Ovary (tissue), 9 donors: ENCODE measurements around the gene CGB5. TPM values are rescaled to one million over a fixed set of nuclear protein-coding genes. Genes with fewer than 3 reads are reported as not detected.
"Not testable (repeated sequence)": the region's sequence is repeated elsewhere in the genome, so short reads cannot be mapped to it uniquely, and the experiment has no call there.

Source experiments
- DNase-seq, 5 donors: peaks; one replicate each; pipeline ENCODE4 v3.0.0-alpha.2; 2019 to 2020
- H3K27ac ChIP-seq, 2 donors: fragments of 200-600 bp; one replicate each; pipeline versions ENCODE4 v1.5.1 to v1.8.0; 2019 to 2022
- H3K27me3 ChIP-seq: fragments of 200-600 bp; one replicate; pipeline ENCODE4 v1.8.0; 2022
- H3K36me3 ChIP-seq: fragments of 200-600 bp; sonication (generic); one replicate; pipeline ENCODE4 v1.5.1; 2019
- H3K4me1 ChIP-seq: one replicate; pipeline ENCODE4 v1.8.1; 2013; ENCODE audit warnings: mild to moderate bottlenecking, moderate library complexity; ENCODE audit not compliant: insufficient read depth
- H3K4me3 ChIP-seq: fragments of 200-600 bp; sonication (generic); one replicate; pipeline ENCODE4 v1.5.1; 2017
- H3K9me3 ChIP-seq, 2 donors: fragments of 200-600 bp in 1 of 2; sonication (generic) in 1 of 2; one replicate each; pipeline versions ENCODE4 v1.5.1 to v1.8.1; 2013 to 2019; ENCODE audit warnings: mild to moderate bottlenecking in 1 of 2, moderate library complexity in 1 of 2
- EP300 ChIP-seq: sonication (generic); formaldehyde crosslinking; IDR thresholded peaks from one replicate; pipeline ENCODE4 v1.6.1; 2017; ENCODE audit warnings: antibody characterized with exemption
- POLR2A ChIP-seq: fragments of 450-650 bp; IDR thresholded peaks from one replicate; pipeline ENCODE4 v1.6.1; 2017; ENCODE audit warnings: antibody characterized with exemption, mild to moderate bottlenecking, moderate library complexity
- WGBS, 3 donors: extraction: QIAGEN DNeasy Blood & Tissue Kit in 1 of 3; methylation state at CpG; one replicate each; pipeline versions ENCODE4 v1.1.5 to v1.1.7; 2013 to 2017; 5-methylcytosine and 5-hydroxymethylcytosine counted together
- intact Hi-C, 4 donors: fragments of 100-400 bp; cut with DNase I; formaldehyde crosslinking; loops; one replicate each; pipeline versions ENCODE4 v1.11.0 to v1.15.1; 2022 to 2023
- polyA plus RNA-seq, 2 donors: library from polyadenylated mRNA; stranded (reverse); fragments of 200-250 nt in 1 of 2; fragments of 350-450 nt in 1 of 2; fragmentation: Illumina TruSeq in 1 of 2; extraction: RNeasy Lipid Tissue Mini Kit (QIAGEN cat#74804) in 1 of 2; gene quantifications; one replicate each; pipeline ENCODE4 v1.2.3, GENCODE V29; 2013 to 2014
- total RNA-seq, 7 donors: library from RNA; depleted of rRNA in 2 of 7; stranded (reverse); fragments of >200 nt in 2 of 7; fragmentation: NEBNext Ultra II Directional in 3 of 7; extraction: Animal tissue kit (Norgen Biotek cat#: 25700) in 3 of 7; gene quantifications; one replicate each; pipeline versions ENCODE4 v1.1.0 to v1.2.4, GENCODE V29; 2016 to 2023
- TF ChIP-seq, protein P1 (sequence below), 3 donors: fragments of 450-650 bp in 2 of 3; fragments of 200-600 bp in 1 of 3; IDR thresholded peaks; one replicate each; pipeline versions ENCODE4 v1.5.1 to v1.8.0; 2016 to 2022; ENCODE audit warnings: antibody characterized with exemption in 3 of 3, mild to moderate bottlenecking in 1 of 3
- donor health status: DM: no; HTN: no; CAD: no; lungs with moderate emphysema.
- donor health status: DM: no; HTN: no; CAD: no.
- donor health status: Bipolar disorder and iron deficiency.
- donor health status: DM: yes; HTN: yes; CAD: no.
- donor health status: DM: no; HTN: no; CAD: no.
- donor health status: DM: yes; HTN: yes; CAD: no.

CGB5 gene
- total and polyA plus RNA-seq, 9 donors: not detected

DNA sequence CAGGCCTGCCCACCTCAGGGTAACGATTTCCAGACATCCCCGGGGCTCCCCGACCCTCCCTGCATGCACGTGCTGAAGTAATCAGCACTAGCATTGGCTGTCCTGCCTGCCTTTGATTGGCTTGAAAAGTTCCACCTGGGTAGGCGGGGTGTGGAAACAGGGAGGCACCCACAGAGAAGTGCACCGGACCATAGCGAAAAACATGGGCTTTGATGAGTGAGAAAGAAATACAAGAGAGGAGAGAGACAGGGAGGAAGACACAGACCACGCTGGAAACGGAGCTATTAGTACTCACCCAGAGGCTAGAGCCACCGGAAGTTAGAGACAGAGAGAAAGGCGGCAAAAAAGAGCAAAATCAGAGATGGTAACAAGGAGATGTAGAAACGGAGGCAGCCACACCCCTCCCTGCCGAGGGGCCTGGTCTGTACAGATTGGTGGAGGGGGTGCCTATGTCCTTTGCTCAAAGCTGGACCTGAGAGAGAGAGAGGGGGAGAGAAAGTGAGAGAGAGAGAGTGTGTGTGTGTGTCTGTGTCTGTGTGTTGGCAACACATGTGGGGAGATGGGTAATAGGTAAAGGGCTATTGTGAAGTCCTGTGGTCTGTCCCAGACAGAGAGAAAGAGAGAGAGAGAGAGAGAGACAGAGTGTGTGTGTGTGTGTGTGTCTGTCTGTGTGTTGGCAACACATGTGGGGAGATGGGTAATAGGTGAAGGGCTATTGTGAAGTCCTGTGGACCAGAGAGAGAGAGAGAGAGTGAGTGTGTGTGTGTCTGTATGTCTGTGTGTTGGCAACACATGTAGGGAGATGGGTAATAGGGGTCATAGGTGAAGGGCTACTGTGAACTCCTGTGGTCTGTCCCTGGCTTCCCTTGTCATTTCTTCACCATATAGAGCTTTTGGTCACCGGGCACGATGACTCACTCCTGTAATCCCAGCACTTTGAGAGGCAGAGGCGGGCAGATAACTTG is 22.4 kb upstream of the CGB5 start:
- Histone ChIP-seq H3K4me1 (peaks cover 7% of the 10 kb centered on the region), H3K9me3 (no peaks in the 10 kb centered on the region), H3K27me3 (no peaks in the 10 kb centered on the region), H3K36me3 (no peaks in the 10 kb centered on the region), H3K4me3 (no peak overlapping the region), H3K27ac (no peak overlapping the region)
- no peak for DNase-seq
- WGBS, 3 donors: 27 to 33% (median 29%) methylated on average over 16 of the region's 16 CpGs
- intact Hi-C loops: no loop called here
- no peak for TF ChIP-seq POLR2A

DNA sequence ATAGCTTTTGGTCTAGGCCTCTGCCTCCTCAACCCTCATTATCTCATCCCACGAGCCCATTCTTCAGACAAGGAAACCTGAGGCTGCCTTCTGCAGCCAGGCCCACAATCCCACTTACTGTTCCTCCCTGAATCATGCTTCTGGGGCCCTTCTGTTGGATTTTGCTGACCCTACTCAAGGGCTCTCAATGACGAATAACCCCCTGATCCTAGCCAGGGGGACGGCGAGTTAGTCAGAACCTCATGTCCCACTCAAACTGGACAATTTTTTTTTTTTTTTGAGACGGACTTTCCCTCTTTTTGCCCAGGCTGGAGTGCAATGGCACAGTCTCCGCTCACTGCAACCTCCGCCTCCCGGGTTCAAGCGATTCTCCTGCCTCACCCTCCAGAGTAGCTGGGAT is 21.5 kb upstream of the CGB5 start:
- Histone ChIP-seq H3K9me3 (no peaks in the 10 kb centered on the region), H3K4me1 (peaks cover 7% of the 10 kb centered on the region), H3K4me3 (no peak overlapping the region), H3K27ac (no peak overlapping the region), H3K27me3 (no peaks in the 10 kb centered on the region), H3K36me3 (no peaks in the 10 kb centered on the region)
- intact Hi-C loops: no loop called here
- DNase-seq: no peak
- TF ChIP-seq POLR2A (no peak), EP300 (no peak)
- TF ChIP-seq, protein P1, sequence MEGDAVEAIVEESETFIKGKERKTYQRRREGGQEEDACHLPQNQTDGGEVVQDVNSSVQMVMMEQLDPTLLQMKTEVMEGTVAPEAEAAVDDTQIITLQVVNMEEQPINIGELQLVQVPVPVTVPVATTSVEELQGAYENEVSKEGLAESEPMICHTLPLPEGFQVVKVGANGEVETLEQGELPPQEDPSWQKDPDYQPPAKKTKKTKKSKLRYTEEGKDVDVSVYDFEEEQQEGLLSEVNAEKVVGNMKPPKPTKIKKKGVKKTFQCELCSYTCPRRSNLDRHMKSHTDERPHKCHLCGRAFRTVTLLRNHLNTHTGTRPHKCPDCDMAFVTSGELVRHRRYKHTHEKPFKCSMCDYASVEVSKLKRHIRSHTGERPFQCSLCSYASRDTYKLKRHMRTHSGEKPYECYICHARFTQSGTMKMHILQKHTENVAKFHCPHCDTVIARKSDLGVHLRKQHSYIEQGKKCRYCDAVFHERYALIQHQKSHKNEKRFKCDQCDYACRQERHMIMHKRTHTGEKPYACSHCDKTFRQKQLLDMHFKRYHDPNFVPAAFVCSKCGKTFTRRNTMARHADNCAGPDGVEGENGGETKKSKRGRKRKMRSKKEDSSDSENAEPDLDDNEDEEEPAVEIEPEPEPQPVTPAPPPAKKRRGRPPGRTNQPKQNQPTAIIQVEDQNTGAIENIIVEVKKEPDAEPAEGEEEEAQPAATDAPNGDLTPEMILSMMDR (IDR thresholded peaks at IDR 0.05): no peak
- WGBS, 3 donors: 87 to 92% (median 90%) methylated on average over 9 of the region's 9 CpGs

DNA sequence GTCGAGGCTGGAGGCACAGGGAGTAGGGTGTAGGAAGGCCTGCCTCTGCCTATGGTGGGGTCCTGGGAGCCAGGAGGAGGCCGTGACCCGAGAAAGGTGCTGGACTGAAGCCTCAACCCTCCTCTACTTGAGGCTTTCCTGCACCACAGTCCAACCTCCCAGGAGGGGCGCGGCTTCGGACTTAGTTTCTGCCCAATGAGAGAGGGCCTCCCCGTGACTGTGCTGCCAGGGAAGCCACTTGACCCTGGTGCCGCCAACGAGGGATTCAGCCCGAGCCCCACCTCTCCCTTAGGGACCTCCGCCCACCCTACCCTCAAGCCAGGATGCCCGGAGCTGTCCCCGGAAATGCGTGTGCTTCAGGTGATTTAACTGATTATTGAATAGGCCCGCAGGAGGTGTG is 19.4 kb upstream of the CGB5 start, which contains the start of gene CGB3:
Gene CGB3, minus strand, starts transcription at position 101 of the 400 bp plus-strand sequence. CDS start 362 bp downstream, outside the sequence.
- DNase-seq, H3K27me3 ChIP-seq, intact Hi-C loops, H3K27ac ChIP-seq, H3K4me1 ChIP-seq, H3K36me3 ChIP-seq, H3K9me3 ChIP-seq, H3K4me3 ChIP-seq: not testable (repeated sequence)
- WGBS, 3 donors: 63 to 79% (median 67%) methylated on average over 7 to 12 of the region's 15 CpGs

DNA sequence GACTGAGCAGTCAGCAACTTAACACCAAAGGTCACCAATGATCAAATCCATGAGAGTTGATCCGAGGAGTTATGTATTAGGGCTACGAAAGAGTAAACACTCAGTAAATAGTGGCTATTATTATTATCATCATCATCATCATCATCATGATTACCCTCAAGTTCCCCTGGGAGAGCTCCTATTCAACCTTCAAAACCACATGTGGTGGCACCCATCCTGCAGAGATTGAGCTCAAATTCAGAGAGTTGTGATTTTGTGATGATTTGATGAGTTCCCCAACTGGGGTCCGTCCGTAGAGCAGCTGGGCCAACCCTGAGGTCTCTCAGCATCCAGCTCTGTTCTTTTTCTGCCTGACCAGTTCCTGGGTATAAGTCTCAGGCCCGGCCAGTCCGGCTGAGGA is 18.6 kb upstream of the CGB5 start:
- H3K36me3 ChIP-seq, H3K9me3 ChIP-seq, H3K4me1 ChIP-seq, intact Hi-C loops, H3K27ac ChIP-seq, DNase-seq, H3K27me3 ChIP-seq, H3K4me3 ChIP-seq: not testable (repeated sequence)
- 80 to 86% (median 84%) methylated on average over 4 to 6 of the region's 6 CpGs for WGBS, 3 donors

DNA sequence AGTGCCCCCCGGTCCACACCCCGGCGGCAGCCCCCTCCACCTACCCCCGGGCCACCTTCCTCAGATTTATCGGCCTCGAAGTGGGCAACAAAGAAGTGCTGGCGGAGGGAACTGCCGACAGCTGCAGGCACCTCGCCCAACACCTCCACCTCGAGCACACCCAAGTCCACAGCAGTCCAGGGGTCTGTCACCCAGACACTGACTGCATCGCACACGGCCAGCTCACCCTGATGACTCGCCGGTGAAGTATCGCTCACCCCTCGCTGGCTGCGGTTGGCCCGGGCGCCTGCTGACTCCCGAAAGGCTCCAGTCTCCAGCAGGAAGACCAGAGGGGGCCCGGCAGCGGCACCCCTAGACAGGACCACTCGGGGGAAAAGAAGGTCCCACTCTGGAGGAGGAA is 18.0 kb upstream of the CGB5 start:
- intact Hi-C loops, H3K27ac ChIP-seq: not testable (repeated sequence)
- 75 to 79% (median 77%) methylated on average over 18 to 23 of the region's 23 CpGs for WGBS, 3 donors

DNA sequence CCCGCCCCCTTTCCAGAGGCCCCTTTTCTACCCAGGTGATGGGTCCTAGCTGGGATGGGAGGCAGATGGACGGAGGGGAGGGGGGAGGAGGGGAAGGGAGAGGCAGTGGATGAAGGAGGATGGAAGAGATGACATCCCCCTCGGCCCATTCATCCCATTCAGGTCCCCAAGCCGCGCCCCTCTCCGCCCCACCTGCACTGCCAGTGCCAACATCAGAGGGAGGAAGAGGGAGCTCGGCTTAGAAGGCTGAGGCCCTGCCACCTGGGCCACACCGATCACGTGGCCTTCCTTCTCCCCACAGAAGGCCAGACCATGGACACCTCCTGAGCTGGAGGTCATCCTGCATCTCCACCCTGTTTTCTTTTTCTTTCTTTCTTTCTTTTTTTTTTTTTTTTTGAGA is 15.0 kb upstream of the CGB5 start:
- H3K27me3 ChIP-seq, H3K36me3 ChIP-seq, H3K27ac ChIP-seq, H3K9me3 ChIP-seq, intact Hi-C loops, H3K4me3 ChIP-seq, H3K4me1 ChIP-seq, DNase-seq: not testable (repeated sequence)
- 74 to 80% (median 75%) methylated on average over 5 to 9 of the region's 9 CpGs for WGBS, 3 donors

More for the DNA sequence above, 18.0 kb upstream of the CGB5 start:
- not testable (repeated sequence) for H3K4me1 ChIP-seq, H3K9me3 ChIP-seq, H3K27me3 ChIP-seq, DNase-seq, H3K4me3 ChIP-seq, H3K36me3 ChIP-seq

DNA sequence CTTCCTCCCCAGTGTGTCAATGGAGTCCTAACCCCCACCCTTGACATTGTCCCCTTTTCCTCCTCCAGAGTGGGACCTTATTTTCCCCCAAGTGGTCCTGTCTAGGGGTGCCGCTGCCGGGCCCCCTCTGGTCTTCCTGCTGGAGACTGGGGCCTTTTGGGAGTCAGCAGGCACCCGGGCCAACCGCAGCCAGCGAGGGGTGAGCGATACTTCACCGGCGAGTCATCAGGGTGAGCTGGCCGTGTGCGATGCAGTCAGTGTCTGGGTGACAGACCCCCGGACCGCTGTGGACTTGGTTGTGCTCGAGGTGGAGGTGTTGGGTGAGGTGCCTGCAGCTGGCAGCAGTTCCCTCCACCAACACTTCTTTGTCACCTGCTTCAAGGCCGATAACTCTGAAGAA is 13.9 kb upstream of the CGB5 start:
- 81 to 84% (median 81%) methylated on average over 14 of the region's 14 CpGs for WGBS, 3 donors
- H3K36me3 ChIP-seq, intact Hi-C loops, H3K27me3 ChIP-seq, H3K4me1 ChIP-seq, H3K4me3 ChIP-seq, DNase-seq, H3K27ac ChIP-seq, H3K9me3 ChIP-seq: not testable (repeated sequence)

DNA sequence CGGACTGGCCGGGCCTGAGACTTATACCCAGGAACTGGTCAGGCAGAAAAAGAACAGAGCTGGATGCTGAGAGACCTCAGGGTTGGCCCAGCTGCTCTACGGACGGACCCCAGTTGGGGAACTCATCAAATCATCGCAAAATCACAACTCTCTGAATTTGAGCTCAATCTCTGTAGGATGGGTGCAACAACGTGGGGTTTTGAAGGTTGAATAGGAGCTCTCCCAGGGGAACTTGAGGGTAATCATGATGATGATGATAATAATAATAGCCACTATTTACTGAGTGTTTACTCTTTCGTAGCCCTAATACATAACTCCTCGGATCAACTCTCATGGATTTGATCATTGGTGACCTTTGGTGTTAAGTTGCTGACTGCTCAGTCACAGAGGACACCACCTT is 13.3 kb upstream of the CGB5 start:
- H3K4me3 ChIP-seq, H3K4me1 ChIP-seq, intact Hi-C loops, DNase-seq, H3K27ac ChIP-seq, H3K27me3 ChIP-seq, H3K36me3 ChIP-seq, H3K9me3 ChIP-seq: not testable (repeated sequence)
- WGBS, 3 donors: 88 to 92% (median 91%) methylated on average over 3 to 6 of the region's 8 CpGs

DNA sequence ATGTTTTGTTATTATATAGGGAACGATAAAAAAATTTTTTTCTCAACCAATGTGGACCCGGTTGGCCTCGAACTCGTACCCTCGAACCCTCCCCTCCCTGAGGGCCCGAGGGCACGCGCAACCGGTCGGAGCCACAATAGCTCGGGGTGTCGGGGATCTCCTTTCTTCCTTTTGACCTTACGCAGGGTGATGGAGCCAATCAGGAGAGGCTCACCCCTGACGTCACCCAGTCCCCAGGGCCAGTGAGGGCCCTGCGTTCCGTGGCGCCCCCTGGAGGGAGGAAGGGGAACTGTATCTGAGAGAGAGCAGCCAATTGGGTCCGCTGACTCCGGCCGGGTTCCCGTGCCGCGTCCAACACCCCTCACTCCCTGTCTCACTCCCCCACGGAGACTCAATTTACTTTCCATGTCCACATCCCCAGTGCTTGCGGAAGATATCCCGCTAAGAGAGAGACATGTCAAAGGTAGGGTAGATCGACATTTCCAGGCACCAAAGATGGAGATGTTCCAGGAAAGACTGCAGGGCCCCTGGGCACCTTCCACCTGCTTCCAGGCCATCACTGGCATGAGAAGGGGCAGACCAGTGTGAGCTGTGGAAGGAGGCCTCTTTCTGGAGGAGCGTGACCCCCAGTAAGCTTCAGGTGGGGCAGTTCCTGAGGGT is 11.9 kb upstream of the CGB5 start, which contains the start of gene CGB2:
Gene CGB2, plus strand, starts transcription at position 249 of the 660 bp plus-strand sequence. Its CDS starts 206 bp downstream, at position 455.
- DNase-seq, H3K36me3 ChIP-seq, H3K9me3 ChIP-seq, H3K27ac ChIP-seq, H3K27me3 ChIP-seq, intact Hi-C loops, H3K4me3 ChIP-seq, H3K4me1 ChIP-seq: not testable (repeated sequence)
- 17 to 27% (median 18%) methylated on average over 28 of the region's 28 CpGs for WGBS, 3 donors

DNA sequence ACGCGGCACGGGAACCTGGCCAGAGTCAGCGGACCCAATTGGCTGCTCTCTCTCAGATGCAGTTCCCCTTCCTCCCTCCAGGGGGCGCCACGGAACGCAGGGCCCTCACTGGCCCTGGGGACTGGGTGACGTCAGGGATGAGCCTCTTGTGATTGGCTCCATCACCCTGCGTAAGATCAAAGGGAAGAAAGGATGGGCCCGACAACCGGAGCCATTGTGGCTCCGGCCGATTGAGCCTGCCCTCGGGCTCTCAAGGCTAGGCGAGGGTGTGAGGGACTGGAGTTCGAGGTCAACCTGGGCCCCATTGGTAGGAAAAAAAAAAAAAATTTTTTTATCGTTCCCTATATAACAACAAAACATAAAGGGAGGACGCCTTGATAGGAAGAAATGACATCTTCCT is 6.8 kb upstream of the CGB5 start, which contains the start of gene CGB1:
Gene CGB1, minus strand, starts transcription at position 81 of the 400 bp plus-strand sequence. CDS start 184 bp downstream, outside the sequence.
- WGBS, 3 donors: 48 to 53% (median 49%) methylated on average over 18 of the region's 18 CpGs
- H3K27ac ChIP-seq, DNase-seq, H3K9me3 ChIP-seq, H3K27me3 ChIP-seq, H3K4me1 ChIP-seq, intact Hi-C loops, H3K4me3 ChIP-seq, H3K36me3 ChIP-seq: not testable (repeated sequence)
